Endothelial cell of umbilical vein (primary cell): ENCODE data around the gene TSPEAR. TPM values are rescaled to one million over a fixed set of nuclear protein-coding genes. Genes with fewer than 3 reads are reported as not detected.

ENCODE experiments used
- BruUV-seq: library from RNA; stranded (reverse); fragments of 400-500 nt; replicated peaks from 2 replicates; lab custom pipeline; 2021; lab: Mats Ljungman, UMichigan
- CTCF ChIA-PET: fragments of 300-600, 350-600 bp; sonication (Branson Sonifier 250); formaldehyde crosslinking; loops from one replicate; lab custom pipeline; 2021; ENCODE audit warnings: antibody characterized with exemption, inconsistent platforms; lab: Charles Lee
- POLR2A ChIA-PET: fragments of 300-600, 350-600 bp; sonication (Branson Sonifier 250); formaldehyde crosslinking; loops from one replicate; lab custom pipeline; 2021; ENCODE audit warnings: antibody characterized with exemption, inconsistent platforms; lab: Charles Lee
- DNase-seq: peaks from one replicate; pipeline ENCODE4 v3.0.0-alpha.2; 2011; ENCODE audit warnings: low read depth, low spot score
- FAIRE-seq: peaks from 2 replicates; lab custom pipeline; 2011; peaks lifted over from hg19 to GRCh38; lab: Jason Lieb, UNC
- H2AFZ ChIP-seq: 2 replicates; pipeline ENCODE4 v1.6.0; 2012; ENCODE audit warnings: low read depth, low read length, control low read depth, inconsistent platforms
- H3K27ac ChIP-seq: 2 replicates; pipeline ENCODE4 v1.5.1; 2011; ENCODE audit warnings: low read depth, mild to moderate bottlenecking, control low read depth, low read length, moderate library complexity; ENCODE audit not compliant: insufficient read depth
- H3K27me3 ChIP-seq, 2 experiments: 2 replicates each; pipeline versions ENCODE4 v1.6.0 to v1.6.1; 2011; ENCODE audit warnings: low read length in 2 of 2, mixed read lengths in 1 of 2; ENCODE audit not compliant: control insufficient read depth in 2 of 2, insufficient read depth in 2 of 2
- H3K36me3 ChIP-seq, 2 experiments: 2 replicates in 1 of 2; 3 replicates in 1 of 2; pipeline ENCODE4 v1.5.1; 2011; ENCODE audit warnings: low read length in 2 of 2, mild to moderate bottlenecking in 1 of 2, moderate library complexity in 1 of 2; ENCODE audit not compliant: control insufficient read depth in 2 of 2, insufficient read depth in 2 of 2; ENCODE audit errors: extremely low read depth in 1 of 2
- H3K4me1 ChIP-seq: 3 replicates; pipeline ENCODE4 v1.5.1; 2011; ENCODE audit warnings: mild to moderate bottlenecking, low read length; ENCODE audit not compliant: control insufficient read depth, insufficient read depth; ENCODE audit errors: extremely low read depth
- H3K4me2 ChIP-seq: 2 replicates; pipeline ENCODE4 v1.6.1; 2011; ENCODE audit warnings: low read length, control low read depth, mixed read lengths; ENCODE audit not compliant: insufficient read depth
- H3K4me3 ChIP-seq, 3 experiments: fragments of 200-600 bp in 1 of 3; sonication (generic), shearing (Covaris generic) in 1 of 3; replicated peaks in 1 of 3; 2 replicates each; pipeline ENCODE4 v1.5.1; 2011 to 2016; ENCODE audit warnings: control low read depth in 3 of 3, low read length in 3 of 3, mild to moderate bottlenecking in 2 of 3, inconsistent platforms in 1 of 3, low read depth in 1 of 3, moderate library complexity in 1 of 3; ENCODE audit not compliant: insufficient read depth in 1 of 3
- H3K79me2 ChIP-seq: 2 replicates; pipeline ENCODE4 v1.6.0; 2012; ENCODE audit warnings: low read length, inconsistent platforms; ENCODE audit not compliant: control insufficient read depth, insufficient read depth
- H3K9ac ChIP-seq: replicated peaks from 2 replicates; pipeline ENCODE3; 2011; ENCODE audit warnings: low read length, control low read depth; ENCODE audit not compliant: insufficient read depth; ENCODE audit errors: extremely low read depth
- H3K9me1 ChIP-seq: replicated peaks from 3 replicates; pipeline ENCODE4 v1.6.0; 2011; ENCODE audit warnings: mild to moderate bottlenecking, low read length; ENCODE audit not compliant: control insufficient read depth, insufficient read depth; ENCODE audit errors: extremely low read depth
- H3K9me3 ChIP-seq: replicated peaks from 2 replicates; pipeline ENCODE4 v1.5.1; 2012; ENCODE audit warnings: low read length, inconsistent platforms; ENCODE audit not compliant: control insufficient read depth, insufficient read depth
- H4K20me1 ChIP-seq: replicated peaks from 2 replicates; pipeline ENCODE3; 2011; ENCODE audit warnings: mild to moderate bottlenecking, low read length; ENCODE audit not compliant: control insufficient read depth, insufficient read depth; ENCODE audit errors: extremely low read depth
- EZH2 ChIP-seq: IDR thresholded peaks from 2 replicates; pipeline ENCODE4 v1.6.1; 2012; ENCODE audit warnings: borderline replicate concordance, low read depth, mild to moderate bottlenecking, moderate library complexity, low read length, inconsistent platforms; ENCODE audit not compliant: severe bottlenecking
- FOS ChIP-seq: IDR thresholded peaks from 2 replicates; pipeline ENCODE4 v1.6.1; 2011; ENCODE audit warnings: mild to moderate bottlenecking, low read length, moderate library complexity, borderline replicate concordance; ENCODE audit not compliant: insufficient read depth
- GATA2 ChIP-seq: IDR thresholded peaks from 2 replicates; pipeline ENCODE4 v1.7.0; 2011; ENCODE audit warnings: low read depth, mild to moderate bottlenecking, moderate library complexity, mixed read lengths, low read length; ENCODE audit not compliant: insufficient read length, insufficient read depth
- JUN ChIP-seq: IDR thresholded peaks from 2 replicates; pipeline ENCODE4 v1.6.1; 2011; ENCODE audit warnings: borderline replicate concordance, low read depth; ENCODE audit not compliant: insufficient read length, insufficient read depth
- MAX ChIP-seq: IDR thresholded peaks from 2 replicates; pipeline ENCODE4 v1.6.1; 2011; ENCODE audit not compliant: insufficient read depth, insufficient read length
- MYC ChIP-seq: IDR thresholded peaks from one replicate; pipeline ENCODE4 v1.6.1; 2011; ENCODE audit warnings: mild to moderate bottlenecking, low read depth, low read length
- POLR2A ChIP-seq: IDR thresholded peaks from 2 replicates; pipeline ENCODE4 v1.6.1; 2012; ENCODE audit warnings: low read depth, mild to moderate bottlenecking, control low read depth, low read length
- POLR2AphosphoS5 ChIP-seq: IDR thresholded peaks from 2 replicates; pipeline ENCODE4 v1.6.1; 2012; ENCODE audit warnings: low read depth, mild to moderate bottlenecking, control low read depth, low read length, moderate library complexity; ENCODE audit not compliant: insufficient read depth
- dilution Hi-C: fragments of 300-500 bp; cut with MboI; formaldehyde crosslinking; loops from one replicate; pipeline ENCODE4 v1.15.0; 2019; ENCODE audit warnings: low sequenced_read_pairs; ENCODE audit not compliant: extremely low pct_ligation_motif_present
- intact Hi-C: fragments of 100-400 bp; cut with micrococcal nuclease; formaldehyde crosslinking; loops from one replicate; pipeline ENCODE4 v1.10.0; 2022
- polyA plus RNA-seq, 4 experiments: library from polyadenylated mRNA; depleted of rRNA in 3 of 4; stranded (reverse) in 3 of 4; unstranded in 1 of 4; fragments of >200 nt; gene quantifications; 2 replicates each; pipeline versions ENCODE4 v1.2.1 to v1.2.3, GENCODE V29; 2011 to 2012; ENCODE audit warnings: missing spikeins in 1 of 4
- total RNA-seq: library from RNA; stranded (reverse); gene quantifications from 2 replicates; pipeline ENCODE4 v1.2.3, GENCODE V29; 2021
- TF ChIP-seq, protein P1 (sequence below), 2 donors: IDR thresholded peaks; 1 replicate in 1 of 2; 2 replicates in 1 of 2; pipeline ENCODE4 v1.5.1; 2011; ENCODE audit warnings: low read length in 2 of 2, mild to moderate bottlenecking in 2 of 2, moderate library complexity in 2 of 2, control low read depth in 1 of 2, inconsistent platforms in 1 of 2, low read depth in 1 of 2; ENCODE audit not compliant: insufficient read depth in 1 of 2; ENCODE audit errors: extremely low read depth in 1 of 2

Gene TSPEAR
- total and polyA plus RNA-seq, 2 donors (not counting 3 experiments of a cell fraction or from before 2014, with no cell fraction given) = 0.01 TPM; not detected in 1

- Histone ChIP-seq H3K27me3 (no peaks in the 10 kb centered on the region), H3K9me3 (no peaks in the 10 kb centered on the region), H3K9me1 (no peaks in the 10 kb centered on the region), H3K27ac (no peak overlapping the region), H3K9ac (no peak overlapping the region), H3K4me1 (peaks cover 30% of the 10 kb centered on the region), H3K4me3 (no peak overlapping the region), H4K20me1 (no peaks in the 10 kb centered on the region), H3K36me3 (no peaks in the 10 kb centered on the region), H2AFZ (no peak overlapping the region), H3K79me2 (no peaks in the 10 kb centered on the region), H3K4me2 (no peak overlapping the region)
- no TSS peak for BruUV-seq
- TF ChIP-seq, protein P1, sequence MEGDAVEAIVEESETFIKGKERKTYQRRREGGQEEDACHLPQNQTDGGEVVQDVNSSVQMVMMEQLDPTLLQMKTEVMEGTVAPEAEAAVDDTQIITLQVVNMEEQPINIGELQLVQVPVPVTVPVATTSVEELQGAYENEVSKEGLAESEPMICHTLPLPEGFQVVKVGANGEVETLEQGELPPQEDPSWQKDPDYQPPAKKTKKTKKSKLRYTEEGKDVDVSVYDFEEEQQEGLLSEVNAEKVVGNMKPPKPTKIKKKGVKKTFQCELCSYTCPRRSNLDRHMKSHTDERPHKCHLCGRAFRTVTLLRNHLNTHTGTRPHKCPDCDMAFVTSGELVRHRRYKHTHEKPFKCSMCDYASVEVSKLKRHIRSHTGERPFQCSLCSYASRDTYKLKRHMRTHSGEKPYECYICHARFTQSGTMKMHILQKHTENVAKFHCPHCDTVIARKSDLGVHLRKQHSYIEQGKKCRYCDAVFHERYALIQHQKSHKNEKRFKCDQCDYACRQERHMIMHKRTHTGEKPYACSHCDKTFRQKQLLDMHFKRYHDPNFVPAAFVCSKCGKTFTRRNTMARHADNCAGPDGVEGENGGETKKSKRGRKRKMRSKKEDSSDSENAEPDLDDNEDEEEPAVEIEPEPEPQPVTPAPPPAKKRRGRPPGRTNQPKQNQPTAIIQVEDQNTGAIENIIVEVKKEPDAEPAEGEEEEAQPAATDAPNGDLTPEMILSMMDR (IDR thresholded peaks at IDR 0.05; ENCODE audit: extremely low read depth in 1 of 2, insufficient read depth in 1 of 2, low read depth in 1 of 2, low read length in 2 of 2) = no peak
- TF ChIP-seq FOS (no peak), MYC (no peak), MAX (no peak), POLR2AphosphoS5 (no peak), POLR2A (no peak), JUN (no peak), EZH2 (no peak), GATA2 (no peak)
- no peak for DNase-seq
- FAIRE-seq = no peak
- dilution Hi-C loops (no loop called here), intact Hi-C loops (no loop called here)
- CTCF ChIA-PET = interaction anchor here (0.6 to 1.5 kb wide), 2 partner anchors 15 to 36 kb away, joined by 3 to 4 read pairs; no protein-coding TSS in a partner anchor
- POLR2A ChIA-PET = no interaction called here
Observed at GRCh38 chr21:44757731-44758130, 46.4 kb upstream of the TSPEAR start.
